Measurements from ENCODE around the gene TET1. TPM values are rescaled to one million over a fixed set of nuclear protein-coding genes. Genes with fewer than 3 reads are reported as not detected.

Gene TET1
- total RNA-seq, 1 donor from 2014 or later = 29.0 TPM

DNA sequence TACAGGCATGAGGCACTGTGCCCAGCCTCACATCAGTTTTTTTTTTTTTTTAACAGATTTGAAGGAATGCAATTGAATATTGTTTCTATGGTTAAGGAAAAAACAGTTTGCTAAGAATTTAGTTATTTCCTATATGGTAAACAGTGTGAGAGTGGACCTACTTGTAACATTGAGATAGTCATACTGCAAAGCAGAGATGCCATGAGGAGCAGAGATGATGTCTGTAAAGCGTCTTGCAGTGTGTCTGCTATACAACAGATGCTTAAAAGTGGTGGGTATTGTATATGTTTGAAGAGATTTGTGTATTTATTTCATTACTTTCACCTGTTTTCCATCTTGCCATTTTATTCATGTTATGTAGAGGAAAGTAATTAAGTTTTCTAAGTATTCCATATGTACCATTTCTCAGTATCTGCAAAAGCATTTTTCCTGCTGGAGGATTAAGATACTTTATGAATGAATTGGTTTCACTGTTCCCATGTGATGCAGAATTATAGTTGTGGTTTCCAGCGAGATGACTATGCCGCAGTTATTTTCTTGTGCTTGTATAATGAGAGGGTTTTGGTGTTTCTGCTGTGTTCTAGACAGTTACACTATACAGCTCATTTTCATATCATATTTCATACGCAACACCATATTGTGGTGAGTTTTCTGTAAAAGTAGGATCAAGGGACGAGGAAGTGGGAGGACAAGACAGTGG is 26.6 kb downstream of the TET1 start:
- Mint-ChIP-seq H3K27ac (no peak overlapping the region), H3K4me1 (ENCODE audit: unreplicated experiment) (peaks cover 13% of the 10 kb centered on the region), H3K4me3 (no peak overlapping the region), H3K36me3 (peaks cover 11% of the 10 kb centered on the region), H3K27me3 (no peaks in the 10 kb centered on the region), H3K9me3 (no peaks in the 10 kb centered on the region)
- no peak for DNase-seq (ENCODE audit: extremely low spot score, unreplicated experiment)
- TF ChIP-seq, protein P1, sequence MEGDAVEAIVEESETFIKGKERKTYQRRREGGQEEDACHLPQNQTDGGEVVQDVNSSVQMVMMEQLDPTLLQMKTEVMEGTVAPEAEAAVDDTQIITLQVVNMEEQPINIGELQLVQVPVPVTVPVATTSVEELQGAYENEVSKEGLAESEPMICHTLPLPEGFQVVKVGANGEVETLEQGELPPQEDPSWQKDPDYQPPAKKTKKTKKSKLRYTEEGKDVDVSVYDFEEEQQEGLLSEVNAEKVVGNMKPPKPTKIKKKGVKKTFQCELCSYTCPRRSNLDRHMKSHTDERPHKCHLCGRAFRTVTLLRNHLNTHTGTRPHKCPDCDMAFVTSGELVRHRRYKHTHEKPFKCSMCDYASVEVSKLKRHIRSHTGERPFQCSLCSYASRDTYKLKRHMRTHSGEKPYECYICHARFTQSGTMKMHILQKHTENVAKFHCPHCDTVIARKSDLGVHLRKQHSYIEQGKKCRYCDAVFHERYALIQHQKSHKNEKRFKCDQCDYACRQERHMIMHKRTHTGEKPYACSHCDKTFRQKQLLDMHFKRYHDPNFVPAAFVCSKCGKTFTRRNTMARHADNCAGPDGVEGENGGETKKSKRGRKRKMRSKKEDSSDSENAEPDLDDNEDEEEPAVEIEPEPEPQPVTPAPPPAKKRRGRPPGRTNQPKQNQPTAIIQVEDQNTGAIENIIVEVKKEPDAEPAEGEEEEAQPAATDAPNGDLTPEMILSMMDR (conservative IDR thresholded peaks at IDR 0.05) = no peak

DNA sequence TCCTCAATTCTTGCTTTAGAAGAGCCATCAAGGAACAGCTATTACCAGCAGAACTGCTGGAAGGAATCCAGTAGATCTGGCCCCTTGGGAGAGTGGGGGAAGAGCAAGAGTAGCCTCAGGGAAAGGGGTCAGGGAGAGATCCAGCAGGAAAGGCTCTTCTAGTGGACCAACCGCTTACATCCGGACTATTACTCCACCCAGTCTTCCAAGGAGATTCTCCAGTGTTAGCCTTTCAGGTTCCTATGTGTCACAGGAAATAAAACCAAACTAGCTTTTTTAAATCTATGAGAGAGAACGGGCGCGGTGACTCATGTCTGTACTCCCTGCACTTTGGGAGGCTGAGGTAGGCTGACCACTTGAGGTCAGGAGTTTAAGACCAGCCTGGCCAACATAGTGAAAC is 34.3 kb downstream of the TET1 start:
- Mint-ChIP-seq H3K27ac (peak overlapping the region; percentile 53), H3K4me3 (no peak overlapping the region), H3K4me1 (ENCODE audit: unreplicated experiment) (peaks cover 22% of the 10 kb centered on the region), H3K9me3 (no peaks in the 10 kb centered on the region), H3K27me3 (no peaks in the 10 kb centered on the region), H3K36me3 (peaks cover 6% of the 10 kb centered on the region)
- no peak for DNase-seq (ENCODE audit: extremely low spot score, unreplicated experiment)
- TF ChIP-seq, protein P1 (conservative IDR thresholded peaks at IDR 0.05) = no peak

DNA sequence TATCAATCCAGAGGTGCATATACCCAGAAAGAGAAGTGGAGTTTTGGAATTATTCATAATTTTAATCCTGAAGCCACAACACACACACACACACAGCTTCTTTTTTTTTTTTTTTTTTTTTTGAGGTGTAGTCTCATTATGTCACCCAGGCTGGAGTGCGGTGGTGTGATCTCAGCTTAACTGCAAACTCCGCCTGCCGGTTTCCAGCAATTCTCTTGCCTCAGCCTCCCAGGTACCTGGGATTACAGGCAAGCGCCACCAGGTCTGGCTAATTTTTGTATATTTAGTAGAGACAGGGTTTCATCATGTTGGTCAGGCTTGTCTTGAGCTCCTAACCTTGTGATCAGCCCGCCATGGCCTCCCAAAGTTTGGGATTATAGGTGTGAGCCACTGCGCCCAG is 35.4 kb downstream of the TET1 start:
- no peaks in the 10 kb centered on the region for H3K27me3 Mint-ChIP-seq
- TF ChIP-seq, protein P1 (conservative IDR thresholded peaks at IDR 0.05) = no peak
- no peak overlapping the region for H3K27ac Mint-ChIP-seq
- peaks cover 6% of the 10 kb centered on the region for H3K36me3 Mint-ChIP-seq
- peak; percentile 42 for DNase-seq (ENCODE audit: extremely low spot score, unreplicated experiment)
- H3K9me3 Mint-ChIP-seq = no peaks in the 10 kb centered on the region
- H3K4me3 Mint-ChIP-seq = no peak overlapping the region
- peaks cover 32% of the 10 kb centered on the region for H3K4me1 Mint-ChIP-seq (ENCODE audit: unreplicated experiment)

DNA sequence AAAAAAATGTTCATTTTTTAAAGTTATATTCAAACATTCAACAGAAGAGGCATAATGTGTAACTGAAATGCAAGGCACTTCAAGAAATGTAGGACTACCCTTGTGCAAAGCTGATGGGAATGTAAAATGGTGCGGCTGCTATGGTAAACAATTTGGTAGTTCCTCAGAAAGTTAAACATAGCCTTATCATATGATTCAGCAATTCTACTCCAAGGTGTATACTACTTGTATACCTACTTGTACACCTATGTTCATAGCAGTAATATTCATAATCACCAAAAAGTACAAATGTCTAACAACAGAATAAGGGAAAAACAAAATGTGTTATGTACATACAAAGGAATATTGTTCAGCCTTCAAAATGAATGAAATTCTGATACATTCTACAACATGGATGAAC is 37.3 kb downstream of the TET1 start:
- peaks cover 43% of the 10 kb centered on the region for H3K4me1 Mint-ChIP-seq (ENCODE audit: unreplicated experiment)
- TF ChIP-seq, protein P1 (conservative IDR thresholded peaks at IDR 0.05) = no peak
- no peak overlapping the region for H3K4me3 Mint-ChIP-seq

DNA sequence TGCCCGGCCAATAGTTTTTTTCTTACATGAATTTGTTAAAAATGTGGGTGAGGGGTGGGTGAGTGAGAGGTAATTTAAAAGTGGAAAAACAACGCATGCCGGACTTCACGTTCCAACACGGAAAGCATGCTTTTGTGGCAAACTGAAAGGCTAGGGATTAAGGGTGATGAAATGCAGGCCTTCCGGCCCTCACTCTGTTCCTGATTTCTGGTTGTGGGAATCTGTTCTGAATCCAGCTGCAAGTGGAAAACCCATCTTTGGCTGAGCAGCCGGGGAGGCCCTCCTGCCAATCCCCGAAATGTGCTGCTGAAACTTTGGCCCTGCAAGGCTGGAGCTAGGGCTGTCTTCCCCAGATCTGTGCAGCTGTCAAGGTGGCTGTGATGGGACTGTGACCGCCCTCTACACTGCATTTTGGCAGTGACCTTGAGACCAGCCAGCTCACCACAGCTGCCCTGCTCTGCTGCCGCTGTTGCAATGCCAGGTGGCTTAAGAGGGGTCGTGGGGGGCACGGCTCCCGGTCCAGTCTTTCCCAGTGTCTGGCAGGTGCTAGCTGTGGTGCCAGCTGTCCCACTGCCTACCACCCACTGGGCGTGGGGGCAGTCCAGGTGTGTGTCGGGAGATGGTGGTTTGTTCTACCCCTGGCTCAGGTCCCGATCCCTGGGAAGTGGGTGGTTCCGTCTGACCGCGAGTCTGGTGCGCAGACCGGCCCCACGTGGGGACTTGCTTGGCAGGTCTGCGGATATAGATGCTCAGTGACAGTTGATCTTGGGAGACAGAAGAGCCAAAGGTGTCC is 39.0 kb downstream of the TET1 start:
- peaks cover 50% of the 10 kb centered on the region for H3K4me1 Mint-ChIP-seq (ENCODE audit: unreplicated experiment)
- TF ChIP-seq, protein P1 (conservative IDR thresholded peaks at IDR 0.05) = no peak
- H3K27ac Mint-ChIP-seq = peak overlapping the region; percentile 99
- no peak for DNase-seq (ENCODE audit: extremely low spot score, unreplicated experiment)
- no peaks in the 10 kb centered on the region for H3K9me3 Mint-ChIP-seq
- peak overlapping the region; percentile 94 for H3K4me3 Mint-ChIP-seq
- H3K36me3 Mint-ChIP-seq = peaks cover 4% of the 10 kb centered on the region
- H3K27me3 Mint-ChIP-seq = no peaks in the 10 kb centered on the region

More for the DNA sequence above, 37.3 kb downstream of the TET1 start:
- DNase-seq (ENCODE audit: extremely low spot score, unreplicated experiment) = no peak
- Mint-ChIP-seq H3K36me3 (peaks cover 4% of the 10 kb centered on the region), H3K27me3 (no peaks in the 10 kb centered on the region), H3K27ac (peak overlapping the region; percentile 39), H3K9me3 (no peaks in the 10 kb centered on the region)
